IMR-90 (cell line): ENCODE measurements around the gene ZDHHC14. TPM values are rescaled to one million over a fixed set of nuclear protein-coding genes. Genes with fewer than 3 reads are reported as not detected.

ENCODE experiments used
- ATAC-seq: fragments of 200-7000 bp; cut with Tn5 transposase; 2 replicates; pipeline ENCODE4 v1.9.1; 2020; ENCODE audit warnings: low read depth, mild to moderate bottlenecking, moderate library complexity
- BruUV-seq: library from RNA; stranded (reverse); fragments of 400-500 nt; replicated peaks from 2 replicates; lab custom pipeline; 2021; lab: Mats Ljungman, UMichigan
- CTCF ChIA-PET: fragments of 300-600 bp; formaldehyde crosslinking; extraction: SDS; loops from one replicate; lab custom pipeline; 2021; ENCODE audit warnings: antibody characterized with exemption; lab: Yijun Ruan, JAX
- POLR2A ChIA-PET: fragments of 300-600 bp; sonication (Branson Sonifier 250); formaldehyde crosslinking; loops from one replicate; lab custom pipeline; 2022; ENCODE audit warnings: antibody characterized with exemption; ENCODE audit not compliant: unreplicated experiment; lab: Charles Lee
- DNase-seq: peaks from one replicate; pipeline ENCODE4 v3.0.0; 2013
- H2AFZ ChIP-seq: replicated peaks from 2 replicates; pipeline ENCODE3; 2013; ENCODE audit warnings: low read length, mild to moderate bottlenecking; ENCODE audit not compliant: poor library complexity
- H2AK5ac ChIP-seq: 2 replicates; pipeline ENCODE4 v1.6.1; 2013; ENCODE audit warnings: low read depth, low read length, inconsistent platforms
- H2AK9ac ChIP-seq: replicated peaks from 2 replicates; pipeline ENCODE3; 2013; ENCODE audit warnings: mild to moderate bottlenecking, low read depth, low read length, moderate library complexity; ENCODE audit not compliant: poor library complexity
- H2BK120ac ChIP-seq: 2 replicates; pipeline ENCODE4 v1.6.1; 2013; ENCODE audit warnings: low read depth, low read length, inconsistent platforms
- H2BK15ac ChIP-seq: 3 replicates; pipeline ENCODE4 v1.6.1; 2013; ENCODE audit warnings: low read depth, low read length, inconsistent platforms
- H2BK20ac ChIP-seq: 2 replicates; pipeline ENCODE4 v1.6.1; 2013; ENCODE audit warnings: low read depth, mild to moderate bottlenecking, inconsistent platforms, low read length, moderate library complexity
- H2BK5ac ChIP-seq: 2 replicates; pipeline ENCODE4 v1.6.1; 2013; ENCODE audit warnings: mild to moderate bottlenecking, low read depth, low read length, inconsistent platforms; ENCODE audit not compliant: poor library complexity, severe bottlenecking
- H3K14ac ChIP-seq: replicated peaks from 2 replicates; pipeline ENCODE4 v1.6.1; 2013; ENCODE audit warnings: low read depth, low read length, inconsistent platforms
- H3K18ac ChIP-seq: 2 replicates; pipeline ENCODE4 v1.6.1; 2013; ENCODE audit warnings: low read depth, low read length, control low read depth
- H3K23ac ChIP-seq: 2 replicates; pipeline ENCODE4 v1.6.1; 2013; ENCODE audit warnings: low read depth, low read length, inconsistent platforms
- H3K27ac ChIP-seq: 2 replicates; pipeline ENCODE4 v1.5.1; 2013; ENCODE audit warnings: mild to moderate bottlenecking, control low read depth, low read length; ENCODE audit not compliant: insufficient read depth
- H3K27me3 ChIP-seq: 2 replicates; pipeline ENCODE4 v1.6.1; 2013; ENCODE audit warnings: low read length; ENCODE audit not compliant: control insufficient read depth, insufficient read depth
- H3K36me3 ChIP-seq: 2 replicates; pipeline ENCODE4 v1.6.1; 2013; ENCODE audit warnings: low read length, mixed read lengths; ENCODE audit not compliant: control insufficient read depth, insufficient read depth
- H3K4ac ChIP-seq: 2 replicates; pipeline ENCODE4 v1.6.1; 2013; ENCODE audit warnings: low read depth, low read length, inconsistent platforms
- H3K4me1 ChIP-seq: 2 replicates; pipeline ENCODE4 v1.6.1; 2013; ENCODE audit warnings: low read length, mixed read lengths; ENCODE audit not compliant: control insufficient read depth, insufficient read depth
- H3K4me2 ChIP-seq: 2 replicates; pipeline ENCODE4 v1.6.1; 2013; ENCODE audit warnings: low read depth, mild to moderate bottlenecking, control low read depth, low read length, moderate library complexity
- H3K4me3 ChIP-seq: 2 replicates; pipeline ENCODE4 v1.5.1; 2013; ENCODE audit warnings: low read depth, mild to moderate bottlenecking, control low read depth, low read length, moderate library complexity; ENCODE audit not compliant: insufficient read depth
- H3K56ac ChIP-seq: 2 replicates; pipeline ENCODE4 v1.6.1; 2013; ENCODE audit warnings: low read length, inconsistent platforms; ENCODE audit not compliant: insufficient read depth; ENCODE audit errors: extremely low read depth
- H3K79me1 ChIP-seq, 2 experiments: 2 replicates each; pipeline ENCODE4 v1.6.1; 2013; ENCODE audit warnings: low read length in 2 of 2, inconsistent platforms in 1 of 2, low read depth in 1 of 2
- H3K9ac ChIP-seq: 2 replicates; pipeline ENCODE4 v1.6.1; 2013; ENCODE audit warnings: low read depth, low read length, control low read depth
- H3K9me1 ChIP-seq: 2 replicates; pipeline ENCODE4 v1.6.1; 2013; ENCODE audit warnings: low read length, inconsistent platforms; ENCODE audit not compliant: insufficient read depth
- H3K9me3 ChIP-seq: 2 replicates; pipeline ENCODE4 v1.6.1; 2013; ENCODE audit warnings: low read length; ENCODE audit not compliant: control insufficient read depth, insufficient read depth
- H4K20me1 ChIP-seq: 2 replicates; pipeline ENCODE4 v1.6.1; 2013; ENCODE audit warnings: low read length, inconsistent platforms; ENCODE audit not compliant: insufficient read depth
- H4K5ac ChIP-seq: 2 replicates; pipeline ENCODE4 v1.6.1; 2013; ENCODE audit warnings: mild to moderate bottlenecking, low read depth, low read length, control low read depth
- H4K8ac ChIP-seq, 2 experiments: 2 replicates each; pipeline ENCODE4 v1.6.1; 2013; ENCODE audit warnings: low read depth in 2 of 2, low read length in 2 of 2, control low read depth in 1 of 2, inconsistent platforms in 1 of 2
- H4K91ac ChIP-seq: 2 replicates; pipeline ENCODE4 v1.6.1; 2013; ENCODE audit warnings: low read depth, low read length, inconsistent platforms; ENCODE audit not compliant: insufficient read depth
- BHLHE40 ChIP-seq: fragments of 150-350 bp; IDR thresholded peaks from 2 replicates; pipeline ENCODE4 v1.6.1; 2016; ENCODE audit warnings: mild to moderate bottlenecking, low read depth, low read length
- CEBPB ChIP-seq: IDR thresholded peaks from 2 replicates; pipeline ENCODE4 v1.6.1; 2012; ENCODE audit warnings: low read depth, low read length, improper control_type of control experiment
- CHD1 ChIP-seq: IDR thresholded peaks from 2 replicates; pipeline ENCODE4 v1.6.1; 2012; ENCODE audit warnings: low read depth, low read length, improper control_type of control experiment
- FOS ChIP-seq: fragments of 150-350 bp; IDR thresholded peaks from 2 replicates; pipeline ENCODE4 v1.6.1; 2016; ENCODE audit warnings: low read depth, low read length
- MAFK ChIP-seq: IDR thresholded peaks from 2 replicates; pipeline ENCODE4 v1.6.1; 2012; ENCODE audit warnings: low read depth, low read length, improper control_type of control experiment
- MAZ ChIP-seq: IDR thresholded peaks from 2 replicates; pipeline ENCODE4 v1.6.1; 2012; ENCODE audit warnings: low read depth, mild to moderate bottlenecking, low read length, improper control_type of control experiment, moderate library complexity, borderline replicate concordance
- MXI1 ChIP-seq: IDR thresholded peaks from 2 replicates; pipeline ENCODE4 v1.6.1; 2012; ENCODE audit warnings: low read depth, mild to moderate bottlenecking, low read length, moderate library complexity, borderline replicate concordance
- POLR2A ChIP-seq: IDR thresholded peaks from 2 replicates; pipeline ENCODE4 v1.6.1; 2012; ENCODE audit warnings: mild to moderate bottlenecking, low read depth, low read length
- RAD21 ChIP-seq: IDR thresholded peaks from 2 replicates; pipeline ENCODE4 v1.6.1; 2012; ENCODE audit warnings: low read length, improper control_type of control experiment
- RCOR1 ChIP-seq: IDR thresholded peaks from 2 replicates; pipeline ENCODE4 v1.6.1; 2012; ENCODE audit warnings: mild to moderate bottlenecking, low read length, improper control_type of control experiment; ENCODE audit not compliant: insufficient replicate concordance
- RFX5 ChIP-seq: IDR thresholded peaks from 2 replicates; pipeline ENCODE4 v1.8.0; 2012; ENCODE audit warnings: low read depth, mild to moderate bottlenecking, low read length, moderate library complexity
- SMC3 ChIP-seq: fragments of 150-350 bp; IDR thresholded peaks from 2 replicates; pipeline ENCODE4 v1.6.1; 2016; ENCODE audit warnings: low read depth, mild to moderate bottlenecking, antibody characterized with exemption, low read length, moderate library complexity
- WGBS, 2 experiments: methylation state at CpG; one replicate each; pipeline versions ENCODE4 v1.1.5 to v1.1.7; 2013; ENCODE audit warnings: missing lambda C conversion rate in 2 of 2; ENCODE audit not compliant: insufficient read length in 1 of 2; ENCODE audit errors: extremely low coverage in 2 of 2; 5-methylcytosine and 5-hydroxymethylcytosine counted together
- dilution Hi-C: fragments of 300-500 bp; cut with HindIII; formaldehyde crosslinking; loops from one replicate; pipeline ENCODE4 v1.14.3; 2018; ENCODE audit warnings: low sequenced_read_pairs; ENCODE audit not compliant: unreplicated experiment
- in situ Hi-C: fragments of 300-500 bp; cut with MboI; formaldehyde crosslinking; loops from 3 replicates; pipeline ENCODE4 v1.14.3; 2019; ENCODE audit warnings: low sequenced_read_pairs, inconsistent platforms, mixed read lengths
- intact Hi-C: fragments of 100-400 bp; cut with micrococcal nuclease; formaldehyde crosslinking; loops from 2 replicates; pipeline ENCODE4 v1.10.0; 2022
- polyA plus RNA-seq, 3 experiments: library from polyadenylated mRNA; depleted of rRNA; stranded (reverse); fragments of >200 nt; gene quantifications; 2 replicates each; pipeline ENCODE4 v1.2.3, GENCODE V29; 2012; ENCODE audit warnings: low replicate concordance in 1 of 3
- total RNA-seq: library from RNA; depleted of rRNA; stranded (reverse); fragments of >200 nt; gene quantifications from 2 replicates; pipeline ENCODE4 v1.2.3, GENCODE V29; 2012
- TF ChIP-seq, protein P1 (sequence below): conservative IDR thresholded peaks from 2 replicates; pipeline ENCODE4 v1.5.1; 2012; ENCODE audit warnings: mild to moderate bottlenecking, low read depth, low read length, improper control_type of control experiment
- TF ChIP-seq, protein P2 (sequence below): fragments of 150-350 bp; IDR thresholded peaks from 2 replicates; pipeline ENCODE4 v1.6.1; 2017; ENCODE audit warnings: mild to moderate bottlenecking, antibody characterized with exemption, low read length, low read depth
- TF ChIP-seq, protein P3 (sequence below): fragments of 150-350 bp; IDR thresholded peaks from 2 replicates; pipeline ENCODE4 v1.6.1; 2016; ENCODE audit warnings: low read depth, mild to moderate bottlenecking, low read length, moderate library complexity, borderline replicate concordance

Gene ZDHHC14
- total and polyA plus RNA-seq, 2 of the 4 experiments (the other 2 are of a cell fraction): 0.90 to 2.0 TPM

DNA sequence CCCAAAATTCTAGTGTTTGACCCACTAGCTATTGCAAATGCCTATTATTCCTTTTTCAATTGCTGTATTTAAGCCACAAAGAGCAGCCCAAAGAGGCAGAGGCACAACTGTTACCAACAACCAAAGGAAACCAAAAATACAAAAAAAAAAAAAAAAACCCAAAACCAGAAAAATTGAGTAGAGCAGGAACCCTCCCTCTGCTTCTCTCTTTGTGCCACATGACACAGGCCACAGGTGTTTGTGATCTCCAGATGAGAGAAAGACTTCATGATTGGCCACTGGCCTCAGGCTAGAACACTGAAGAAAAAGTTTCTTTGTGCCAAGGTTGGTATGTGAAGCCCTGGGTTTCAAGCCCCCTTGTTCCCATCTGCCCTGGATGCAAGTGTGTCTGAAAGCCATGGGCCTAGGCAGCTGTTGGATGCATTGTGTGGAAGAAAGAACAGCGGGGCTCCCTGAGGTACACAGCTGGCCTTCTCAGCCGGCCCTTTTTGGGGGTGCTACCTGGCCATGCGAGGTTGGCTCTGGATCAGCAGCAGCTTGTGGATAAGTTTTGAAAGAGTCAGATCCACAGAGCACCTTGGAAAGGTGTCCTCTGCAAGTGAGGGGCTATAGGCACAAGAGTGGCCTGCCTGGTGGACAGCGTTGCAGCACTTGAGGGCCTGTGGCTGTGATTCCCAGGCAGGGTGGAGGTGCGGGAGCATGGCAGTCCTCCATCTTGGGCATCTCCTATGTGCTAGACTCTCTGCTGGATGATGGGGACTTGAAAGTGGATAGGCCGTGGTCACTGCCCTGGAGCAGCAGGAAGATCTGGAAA lies 204.5 kb downstream of the ZDHHC14 start:
- H4K20me1 ChIP-seq: no peaks in the 10 kb centered on the region
- no peak overlapping the region for H4K8ac ChIP-seq
- no TSS peak for BruUV-seq
- no peak for DNase-seq
- H2AK9ac ChIP-seq: no peak overlapping the region
- intact Hi-C loops (no loop called here), in situ Hi-C loops (no loop called here), dilution Hi-C loops (no loop called here)
- H3K36me3 ChIP-seq: no peaks in the 10 kb centered on the region
- no peak overlapping the region for H3K9ac ChIP-seq
- H3K4me2 ChIP-seq: no peak overlapping the region
- H3K14ac ChIP-seq: no peak overlapping the region
- H2AFZ ChIP-seq: no peak overlapping the region
- peaks cover 1% of the 10 kb centered on the region; the same call in 1 of the 2 replicates for H3K9me3 ChIP-seq
- no peak overlapping the region for H3K56ac ChIP-seq
- H4K5ac ChIP-seq: no peak overlapping the region
- no peak overlapping the region for H3K18ac ChIP-seq
- no peak overlapping the region for H2BK20ac ChIP-seq
- no peaks in the 10 kb centered on the region for H3K4me1 ChIP-seq
- H2BK5ac ChIP-seq: no peak overlapping the region
- ATAC-seq: no peak
- H3K4me3 ChIP-seq: no peak overlapping the region
- no peaks in the 10 kb centered on the region for H3K79me1 ChIP-seq
- ChIA-PET POLR2A (no interaction called here), CTCF (interaction anchor here (1.2 kb wide), 1 partner anchor 11 kb away, joined by 5 read pairs; no protein-coding TSS in a partner anchor)
- H2BK120ac ChIP-seq: no peak overlapping the region
- no peaks in the 10 kb centered on the region for H3K27me3 ChIP-seq
- H3K4ac ChIP-seq: no peak overlapping the region
- 89% methylated on average over 5 of the region's 6 CpGs; no CpG with 5 or more reads in 1 of the 2 experiments for WGBS, 2 experiments
- peaks cover 3% of the 10 kb centered on the region; the same call in 1 of the 2 replicates for H3K9me1 ChIP-seq
- no peak overlapping the region for H2AK5ac ChIP-seq
- H3K27ac ChIP-seq: no peak overlapping the region
- no peak overlapping the region for H2BK15ac ChIP-seq
- no peak overlapping the region for H4K91ac ChIP-seq
- H3K23ac ChIP-seq: no peak overlapping the region
- TF ChIP-seq MAZ (no peak), BHLHE40 (no peak), CEBPB (no peak), CHD1 (no peak), RAD21 (no peak), FOS (no peak), MXI1 (no peak), RFX5 (no peak), RCOR1 (no peak), MAFK (no peak), SMC3 (no peak), POLR2A (no peak)
- TF ChIP-seq, protein P1, sequence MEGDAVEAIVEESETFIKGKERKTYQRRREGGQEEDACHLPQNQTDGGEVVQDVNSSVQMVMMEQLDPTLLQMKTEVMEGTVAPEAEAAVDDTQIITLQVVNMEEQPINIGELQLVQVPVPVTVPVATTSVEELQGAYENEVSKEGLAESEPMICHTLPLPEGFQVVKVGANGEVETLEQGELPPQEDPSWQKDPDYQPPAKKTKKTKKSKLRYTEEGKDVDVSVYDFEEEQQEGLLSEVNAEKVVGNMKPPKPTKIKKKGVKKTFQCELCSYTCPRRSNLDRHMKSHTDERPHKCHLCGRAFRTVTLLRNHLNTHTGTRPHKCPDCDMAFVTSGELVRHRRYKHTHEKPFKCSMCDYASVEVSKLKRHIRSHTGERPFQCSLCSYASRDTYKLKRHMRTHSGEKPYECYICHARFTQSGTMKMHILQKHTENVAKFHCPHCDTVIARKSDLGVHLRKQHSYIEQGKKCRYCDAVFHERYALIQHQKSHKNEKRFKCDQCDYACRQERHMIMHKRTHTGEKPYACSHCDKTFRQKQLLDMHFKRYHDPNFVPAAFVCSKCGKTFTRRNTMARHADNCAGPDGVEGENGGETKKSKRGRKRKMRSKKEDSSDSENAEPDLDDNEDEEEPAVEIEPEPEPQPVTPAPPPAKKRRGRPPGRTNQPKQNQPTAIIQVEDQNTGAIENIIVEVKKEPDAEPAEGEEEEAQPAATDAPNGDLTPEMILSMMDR: no peak
- TF ChIP-seq, protein P2, sequence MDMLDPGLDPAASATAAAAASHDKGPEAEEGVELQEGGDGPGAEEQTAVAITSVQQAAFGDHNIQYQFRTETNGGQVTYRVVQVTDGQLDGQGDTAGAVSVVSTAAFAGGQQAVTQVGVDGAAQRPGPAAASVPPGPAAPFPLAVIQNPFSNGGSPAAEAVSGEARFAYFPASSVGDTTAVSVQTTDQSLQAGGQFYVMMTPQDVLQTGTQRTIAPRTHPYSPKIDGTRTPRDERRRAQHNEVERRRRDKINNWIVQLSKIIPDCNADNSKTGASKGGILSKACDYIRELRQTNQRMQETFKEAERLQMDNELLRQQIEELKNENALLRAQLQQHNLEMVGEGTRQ: no peak
- TF ChIP-seq, protein P3, sequence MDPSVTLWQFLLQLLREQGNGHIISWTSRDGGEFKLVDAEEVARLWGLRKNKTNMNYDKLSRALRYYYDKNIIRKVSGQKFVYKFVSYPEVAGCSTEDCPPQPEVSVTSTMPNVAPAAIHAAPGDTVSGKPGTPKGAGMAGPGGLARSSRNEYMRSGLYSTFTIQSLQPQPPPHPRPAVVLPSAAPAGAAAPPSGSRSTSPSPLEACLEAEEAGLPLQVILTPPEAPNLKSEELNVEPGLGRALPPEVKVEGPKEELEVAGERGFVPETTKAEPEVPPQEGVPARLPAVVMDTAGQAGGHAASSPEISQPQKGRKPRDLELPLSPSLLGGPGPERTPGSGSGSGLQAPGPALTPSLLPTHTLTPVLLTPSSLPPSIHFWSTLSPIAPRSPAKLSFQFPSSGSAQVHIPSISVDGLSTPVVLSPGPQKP: no peak
